ENCODE results near the gene CFAP97D2.

- TF ChIP-seq YY1 (IDR thresholded peaks at IDR 0.05; ENCODE audit: insufficient read depth, insufficient read length) = no peak
- no peak for TF ChIP-seq ZNF274 (IDR thresholded peaks at IDR 0.05; ENCODE audit: low read depth, low read length)
- TF ChIP-seq SUZ12 (IDR thresholded peaks at IDR 0.05; ENCODE audit: extremely low read depth, insufficient read depth, insufficient read length) = no peak
Measured at GRCh38 chr13:114179087-114179658, at the start of gene CFAP97D2.
